ENCODE measurements around the gene PDCD5. TPM values are rescaled to one million over a fixed set of nuclear protein-coding genes. Genes with fewer than 3 reads are reported as not detected.

PDCD5 gene
- total RNA-seq, 1 donor from 2014 or later, result 137 TPM

- ATAC-seq (ENCODE audit: poor library complexity), result no peak
- no peak for DNase-seq
- intact Hi-C loops (cut with DNase I), result no loop called here
Observed at GRCh38 chr19:32615569-32615968, 34.6 kb downstream of the PDCD5 start.

- intact Hi-C loops (cut with DNase I), result no loop called here
- no peak for ATAC-seq (ENCODE audit: poor library complexity)
- no peak for DNase-seq
Observed at GRCh38 chr19:32619051-32619685, 38.2 kb downstream of the PDCD5 start.

- ATAC-seq (ENCODE audit: poor library complexity) (no peak), DNase-seq (no peak)
- intact Hi-C loops (cut with DNase I), result no loop called here
Observed at GRCh38 chr19:32622002-32622401, 41.0 kb downstream of the PDCD5 start.

GRCh38 chr19:32624410-32624809 is 43.4 kb downstream of the PDCD5 start:
- ATAC-seq (ENCODE audit: poor library complexity), result no peak
- no peak for DNase-seq
- intact Hi-C loops (cut with DNase I), result no loop called here

- ATAC-seq (ENCODE audit: poor library complexity) (no peak), DNase-seq (no peak)
- intact Hi-C loops (cut with DNase I), result no loop called here
Observed at GRCh38 chr19:32626969-32627368, 46.0 kb downstream of the PDCD5 start.

- peak; percentile 67 for ATAC-seq (ENCODE audit: poor library complexity)
- DNase-seq, result no peak
- intact Hi-C loops (cut with DNase I), result no loop called here
Observed at GRCh38 chr19:32627714-32628270, 46.8 kb downstream of the PDCD5 start.

DNA sequence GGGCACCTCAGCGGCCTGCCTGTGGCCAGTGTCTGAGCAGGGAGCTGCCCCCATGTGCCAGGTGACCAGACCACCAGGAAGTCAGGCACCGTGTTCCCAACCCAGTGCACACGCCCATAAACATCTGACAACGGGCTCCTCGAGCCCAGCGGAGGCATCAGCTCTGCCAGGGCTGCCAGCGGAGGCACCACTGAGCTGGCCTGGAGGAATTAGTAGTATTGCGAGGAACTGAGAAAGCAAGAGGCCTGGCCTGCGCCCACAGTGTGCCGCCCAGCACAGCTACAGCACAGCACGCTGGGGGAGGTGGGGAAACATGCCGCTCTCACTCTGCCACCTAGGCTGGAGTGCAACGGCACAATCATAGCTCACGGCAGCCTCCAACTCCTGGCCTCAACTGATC is 49.3 kb downstream of the PDCD5 start:
- DNase-seq (no peak), ATAC-seq (ENCODE audit: poor library complexity) (no peak)
- intact Hi-C loops (cut with DNase I), result no loop called here

- intact Hi-C loops (cut with DNase I), result no loop called here
- ATAC-seq (ENCODE audit: poor library complexity) (no peak), DNase-seq (no peak)
Observed at GRCh38 chr19:32631381-32631780, 50.4 kb downstream of the PDCD5 start.

Other genes starting within 250 kb of the PDCD5 start
- gene ZNF507, start 235.6 kb upstream of the PDCD5 start, total RNA-seq, result 13.7 TPM
- gene DPY19L3, start 175.4 kb upstream of the PDCD5 start, total RNA-seq, result 6.5 TPM
- 22.6 TPM for gene ANKRD27, start 94.0 kb downstream of the PDCD5 start, total RNA-seq
- 14.3 TPM for gene RGS9BP, start 94.7 kb downstream of the PDCD5 start, total RNA-seq
- 24.1 TPM for gene NUDT19, start 110.6 kb downstream of the PDCD5 start, total RNA-seq
- gene TDRD12, start 138.6 kb downstream of the PDCD5 start, total RNA-seq, result not detected